Spleen (tissue), 11 donors: ENCODE results near the gene PPP1R16B. TPM values are rescaled to one million over a fixed set of nuclear protein-coding genes. Genes with fewer than 3 reads are reported as not detected.

Source experiments
- DNase-seq: peaks from one replicate; pipeline ENCODE4 v3.0.0-alpha.2; 2020
- H3K27ac ChIP-seq, 8 donors: fragments of 200-600 bp; sonication (generic) in 7 of 8; 1 replicate in 4 of 8; 2 replicates in 4 of 8; pipeline versions ENCODE4 v1.5.0 to v1.8.0; 2016 to 2021; ENCODE audit warnings: inconsistent platforms in 4 of 8, mild to moderate bottlenecking in 4 of 8, moderate library complexity in 1 of 8
- H3K27me3 ChIP-seq, 7 donors: fragments of 200-600 bp; sonication (generic) in 6 of 7; replicated peaks in 1 of 7; 1 replicate in 4 of 7; 2 replicates in 3 of 7; pipeline versions ENCODE4 v1.5.0 to v1.8.0; 2016 to 2021; ENCODE audit warnings: inconsistent platforms in 3 of 7, mild to moderate bottlenecking in 1 of 7
- H3K36me3 ChIP-seq, 6 donors: fragments of 200-600 bp; sonication (generic) in 5 of 6; 1 replicate in 4 of 6; 2 replicates in 2 of 6; pipeline versions ENCODE4 v1.5.0 to v1.8.0; 2016 to 2021; ENCODE audit warnings: inconsistent platforms in 2 of 6
- H3K4me1 ChIP-seq, 6 donors: fragments of 200-600 bp; sonication (generic) in 5 of 6; 1 replicate in 3 of 6; 2 replicates in 3 of 6; pipeline versions ENCODE4 v1.5.0 to v1.8.0; 2016 to 2021; ENCODE audit warnings: inconsistent platforms in 3 of 6
- H3K4me3 ChIP-seq, 8 donors: fragments of 200-600 bp; sonication (generic) in 7 of 8; 1 replicate in 4 of 8; 2 replicates in 4 of 8; pipeline versions ENCODE4 v1.5.0 to v1.8.0; 2016 to 2021; ENCODE audit warnings: inconsistent platforms in 4 of 8, mild to moderate bottlenecking in 4 of 8, moderate library complexity in 2 of 8
- H3K9me3 ChIP-seq, 8 donors: fragments of 200-600 bp; sonication (generic) in 7 of 8; 1 replicate in 4 of 8; 2 replicates in 4 of 8; pipeline versions ENCODE4 v1.5.0 to v1.8.0; 2016 to 2021; ENCODE audit warnings: inconsistent platforms in 4 of 8
- CTCF ChIP-seq, 11 experiments: fragments of 200-600 bp in 7 of 11; fragments of 450-650 bp in 4 of 11; sonication (generic) in 4 of 11; IDR thresholded peaks in 8 of 11; conservative IDR thresholded peaks in 3 of 11; 1 replicate in 7 of 11; 2 replicates in 4 of 11; pipeline versions ENCODE4 v1.4.0 to v1.8.0; 2016 to 2021; ENCODE audit warnings: antibody characterized with exemption in 11 of 11, inconsistent platforms in 4 of 11, mild to moderate bottlenecking in 1 of 11
- POLR2A ChIP-seq, 3 donors: fragments of 450-650 bp; IDR thresholded peaks; one replicate each; pipeline ENCODE4 v1.5.1; 2017; ENCODE audit warnings: antibody characterized with exemption in 3 of 3, mild to moderate bottlenecking in 1 of 3
- POLR2AphosphoS5 ChIP-seq, 3 donors: sonication (generic); formaldehyde crosslinking; IDR thresholded peaks; one replicate each; pipeline ENCODE4 v1.5.1; 2017; ENCODE audit warnings: antibody characterized with exemption in 3 of 3
- WGBS, 5 donors: extraction: QIAGEN DNeasy Blood & Tissue Kit in 3 of 5; methylation state at CpG; one replicate each; pipeline versions ENCODE4 v1.1.5 to v1.1.7; 2013 to 2018; 5-methylcytosine and 5-hydroxymethylcytosine counted together
- intact Hi-C: fragments of 100-400 bp; cut with DNase I; formaldehyde crosslinking; loops from one replicate; pipeline ENCODE4 v1.15.0; 2023; ENCODE audit warnings: low total_unique reads
- polyA plus RNA-seq, 3 donors: library from polyadenylated mRNA; stranded (reverse); fragments of 200-250 nt; gene quantifications; one replicate each; pipeline ENCODE4 v1.2.1, GENCODE V29; 2013
- total RNA-seq, 7 donors: library from RNA; depleted of rRNA in 3 of 7; stranded (reverse); fragments of >200 nt in 3 of 7; fragmentation: NEBNext Ultra II Directional in 4 of 7; extraction: Animal tissue kit (Norgen Biotek cat#: 25700) in 4 of 7; gene quantifications; one replicate each; pipeline versions ENCODE4 v1.1.0 to v1.2.1, GENCODE V29; 2016 to 2021
- donor health status: healthy with polysubstance abuse.
- donor health status: DM: no; HTN: no; CAD: no; lungs with moderate emphysema.
- donor health status: DM: no; HTN: no; CAD: no.
- donor health status: Bipolar disorder and iron deficiency.
- donor health status: healthy.
- donor health status: DM: no; HTN: no; CAD: no.
- donor health status: DM: yes; HTN: yes; CAD: no.

The PPP1R16B gene
- total and polyA plus RNA-seq, 10 donors: 16.0 to 66.0 (median 43.1) TPM

GRCh38 chr20:38870733-38871559, 65.4 kb downstream of the PPP1R16B start:
- Histone ChIP-seq H3K4me1 (peaks cover 48 to 100% (median 81%) of the 10 kb centered on the region in 6 donors), H3K27me3 (no peaks in the 10 kb centered on the region), H3K9me3 (no peaks in the 10 kb centered on the region), H3K36me3 (no peaks in the 10 kb centered on the region), H3K27ac (peak overlapping the region in 7 of 8 donors; percentile 8 to 93 (median 88)), H3K4me3 (no peak overlapping the region)
- intact Hi-C loops: loop anchor here (10.0 kb wide), 1 partner anchor 66 kb away; the partner anchor contains the start of gene PPP1R16B
- TF ChIP-seq POLR2A (IDR thresholded peaks at IDR 0.05): no peak
- peak in 2 of 3 donors; percentile 4 to 28 for TF ChIP-seq POLR2AphosphoS5 (IDR thresholded peaks at IDR 0.05)
- 60 to 82% (median 66%) methylated on average over 8 to 12 of the region's 12 CpGs for WGBS, 5 donors
- DNase-seq: peak; percentile 72

GRCh38 chr20:38871560-38871953, 66.1 kb downstream of the PPP1R16B start:
- peak overlapping the region in 6 of 8 donors; percentile 80 to 93 (median 88) for H3K27ac ChIP-seq
- intact Hi-C loops: loop anchor here (10.0 kb wide), 1 partner anchor 67 kb away; the partner anchor contains the start of gene PPP1R16B
- no peak overlapping the region for H3K4me3 ChIP-seq
- H3K9me3 ChIP-seq: no peaks in the 10 kb centered on the region
- H3K27me3 ChIP-seq: no peaks in the 10 kb centered on the region
- TF ChIP-seq POLR2A (IDR thresholded peaks at IDR 0.05) (no peak), POLR2AphosphoS5 (IDR thresholded peaks at IDR 0.05) (no peak), CTCF (IDR thresholded peaks at IDR 0.05 in 8 of 11, conservative IDR thresholded peaks at IDR 0.05 in 3 of 11) (no peak)
- no peaks in the 10 kb centered on the region for H3K36me3 ChIP-seq
- DNase-seq: no peak
- WGBS, 5 donors: 27 to 39% (median 31%) methylated on average over 3 of the region's 3 CpGs
- peaks cover 48 to 100% (median 81%) of the 10 kb centered on the region in 6 donors for H3K4me1 ChIP-seq

- intact Hi-C loops: loop anchor here (10.0 kb wide), 1 partner anchor 67 kb away; the partner anchor contains the start of gene PPP1R16B
- Histone ChIP-seq H3K4me3 (peak overlapping the region in 1 of 8 donors; percentile 43), H3K36me3 (no peaks in the 10 kb centered on the region), H3K4me1 (peaks cover 52 to 100% (median 81%) of the 10 kb centered on the region in 6 donors), H3K9me3 (no peaks in the 10 kb centered on the region), H3K27me3 (no peaks in the 10 kb centered on the region), H3K27ac (peak overlapping the region; percentile 48 to 93 (median 87))
- 61 to 83% (median 77%) methylated on average over 7 of the region's 7 CpGs for WGBS, 5 donors
- DNase-seq: no peak
- TF ChIP-seq CTCF (IDR thresholded peaks at IDR 0.05 in 8 of 11, conservative IDR thresholded peaks at IDR 0.05 in 3 of 11) (no peak), POLR2A (IDR thresholded peaks at IDR 0.05) (no peak), POLR2AphosphoS5 (IDR thresholded peaks at IDR 0.05) (no peak)
Measured at GRCh38 chr20:38872036-38872435, 66.5 kb downstream of the PPP1R16B start.

GRCh38 chr20:38872491-38873049, 67.1 kb downstream of the PPP1R16B start:
- H3K4me1 ChIP-seq: peaks cover 55 to 100% (median 83%) of the 10 kb centered on the region in 6 donors
- intact Hi-C loops: loop anchor here (10.0 kb wide), 1 partner anchor 68 kb away; the partner anchor contains the start of gene PPP1R16B
- H3K9me3 ChIP-seq: no peaks in the 10 kb centered on the region
- H3K27ac ChIP-seq: peak overlapping the region; percentile 48 to 93 (median 87)
- no peaks in the 10 kb centered on the region for H3K36me3 ChIP-seq
- H3K27me3 ChIP-seq: no peaks in the 10 kb centered on the region
- H3K4me3 ChIP-seq: peak overlapping the region in 2 of 8 donors; percentile 10 to 43
- no peak for DNase-seq
- TF ChIP-seq POLR2AphosphoS5 (IDR thresholded peaks at IDR 0.05): no peak
- no peak for TF ChIP-seq CTCF (IDR thresholded peaks at IDR 0.05 in 8 of 11, conservative IDR thresholded peaks at IDR 0.05 in 3 of 11)
- no peak for TF ChIP-seq POLR2A (IDR thresholded peaks at IDR 0.05)
- WGBS, 5 donors: 61 to 80% (median 75%) methylated on average over 15 of the region's 15 CpGs
